BLaER1 (cell line): ENCODE data around the gene RPS5.
A peak's percentile ranks its signal among the peaks of the same experiment; 100 is the strongest.
"Not testable (repeated sequence)": the region's sequence is repeated elsewhere in the genome, so short reads cannot be mapped to it uniquely, and the experiment has no call there.

Source experiments
- H3K27ac ChIP-seq: shearing (Covaris generic); formaldehyde crosslinking; 2 replicates; pipeline ENCODE4 v1.8.1; 2022
- H3K27me3 ChIP-seq: shearing (Covaris generic); formaldehyde crosslinking; 2 replicates; pipeline ENCODE4 v1.8.1; 2022
- H3K36me3 ChIP-seq: shearing (Covaris generic); formaldehyde crosslinking; 2 replicates; pipeline ENCODE4 v1.8.1; 2022
- H3K4me1 ChIP-seq: shearing (Covaris generic); formaldehyde crosslinking; 2 replicates; pipeline ENCODE4 v1.8.1; 2022
- H3K4me2 ChIP-seq: shearing (Covaris generic); formaldehyde crosslinking; 2 replicates; pipeline ENCODE4 v1.8.1; 2022
- H3K4me3 ChIP-seq: shearing (Covaris generic); formaldehyde crosslinking; 2 replicates; pipeline ENCODE4 v1.8.1; 2022
- H3K9ac ChIP-seq: shearing (Covaris generic); formaldehyde crosslinking; 2 replicates; pipeline ENCODE4 v1.8.1; 2022
- H3K9me3 ChIP-seq: shearing (Covaris generic); formaldehyde crosslinking; 2 replicates; pipeline ENCODE4 v1.8.1; 2022
- H4K20me1 ChIP-seq: shearing (Covaris generic); formaldehyde crosslinking; 2 replicates; pipeline ENCODE4 v1.8.1; 2022
- Cebpa-rat ChIP-seq: shearing (Covaris generic); IDR thresholded peaks from 2 replicates; pipeline ENCODE4 v1.8.1; 2022

RPS5 gene

DNA sequence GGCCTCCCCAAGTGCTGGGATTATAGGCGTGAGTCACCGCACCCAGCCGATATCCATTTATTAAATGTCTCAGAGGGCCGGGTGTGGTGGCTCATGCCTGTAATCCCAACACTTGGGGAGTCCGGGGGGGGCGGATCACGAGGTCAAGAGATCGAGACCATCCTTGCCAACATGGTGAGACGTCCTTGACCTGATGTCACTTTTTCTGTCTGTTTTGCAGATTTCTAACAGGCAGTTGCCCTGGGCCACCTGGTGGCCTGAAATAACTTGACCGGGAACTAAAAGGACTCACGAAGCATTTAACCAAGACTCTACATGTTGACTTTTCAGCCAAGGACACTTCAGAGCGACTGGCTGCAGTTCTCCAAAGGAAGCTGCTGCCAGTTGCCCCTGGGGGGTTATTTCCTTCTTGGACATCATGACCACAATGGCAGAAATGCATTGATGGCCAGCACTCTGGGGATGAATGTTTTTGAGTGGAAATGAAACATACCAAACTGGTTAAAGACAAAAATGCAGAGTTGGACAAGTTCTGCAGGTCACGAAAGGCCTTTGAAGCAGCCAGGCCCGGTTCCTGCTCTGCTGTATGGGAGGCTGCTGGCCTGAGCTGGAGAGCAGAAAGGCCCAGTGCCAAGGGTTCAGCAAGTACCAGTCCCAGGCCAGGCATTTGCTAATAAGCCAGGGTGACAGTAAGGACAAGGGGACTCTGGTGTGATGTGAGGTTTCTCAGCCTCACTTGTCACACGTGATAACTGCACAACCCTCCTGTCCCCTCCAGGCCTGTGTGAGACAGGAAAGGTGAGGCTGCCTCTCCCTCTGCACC is 14.5 kb upstream of the RPS5 start:
- H3K27ac ChIP-seq, result 0 out of 2 replicates have a peak overlapping the region, but pooled peaks have one; percentile 11
- peaks cover 22% of the 10 kb centered on the region for H3K36me3 ChIP-seq
- H3K27me3 ChIP-seq, result no peaks in the 10 kb centered on the region
- no peaks in the 10 kb centered on the region for H3K9me3 ChIP-seq
- no peak overlapping the region for H3K4me3 ChIP-seq
- no peaks in the 10 kb centered on the region for H4K20me1 ChIP-seq
- H3K4me1 ChIP-seq, result peaks cover 10% of the 10 kb centered on the region
- H3K9ac ChIP-seq, result peak overlapping the region; percentile 63
- TF ChIP-seq Cebpa-rat, result no peak
- peak overlapping the region; percentile 7; the same call in 1 of the 2 replicates for H3K4me2 ChIP-seq

DNA sequence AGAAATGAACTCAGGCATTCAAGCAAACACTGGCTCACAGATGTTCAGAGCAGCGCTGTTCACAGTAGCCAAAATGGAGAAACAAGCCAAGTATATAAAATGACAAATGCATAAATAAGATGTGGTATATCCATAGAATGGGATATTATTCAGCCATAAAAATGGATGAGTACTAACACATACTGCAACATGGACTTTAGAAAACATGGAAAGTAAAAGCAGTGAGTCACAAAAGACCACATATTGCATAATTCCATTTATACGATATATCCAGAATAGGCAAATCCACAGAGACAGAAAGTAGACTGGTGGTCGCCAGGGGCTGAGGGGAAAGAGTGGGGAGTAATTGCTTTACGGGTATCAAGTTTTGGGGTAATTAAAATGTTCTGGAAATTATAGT is 12.9 kb upstream of the RPS5 start:
- peaks cover 5% of the 10 kb centered on the region for H3K36me3 ChIP-seq
- H3K27ac ChIP-seq, result no peak overlapping the region
- no peaks in the 10 kb centered on the region for H3K9me3 ChIP-seq
- no peak overlapping the region for H3K4me3 ChIP-seq
- no peak overlapping the region for H3K9ac ChIP-seq
- H3K4me1 ChIP-seq, result peaks cover 18% of the 10 kb centered on the region
- no peaks in the 10 kb centered on the region for H3K27me3 ChIP-seq
- no peak overlapping the region for H3K4me2 ChIP-seq
- no peaks in the 10 kb centered on the region for H4K20me1 ChIP-seq
- TF ChIP-seq Cebpa-rat, result no peak

DNA sequence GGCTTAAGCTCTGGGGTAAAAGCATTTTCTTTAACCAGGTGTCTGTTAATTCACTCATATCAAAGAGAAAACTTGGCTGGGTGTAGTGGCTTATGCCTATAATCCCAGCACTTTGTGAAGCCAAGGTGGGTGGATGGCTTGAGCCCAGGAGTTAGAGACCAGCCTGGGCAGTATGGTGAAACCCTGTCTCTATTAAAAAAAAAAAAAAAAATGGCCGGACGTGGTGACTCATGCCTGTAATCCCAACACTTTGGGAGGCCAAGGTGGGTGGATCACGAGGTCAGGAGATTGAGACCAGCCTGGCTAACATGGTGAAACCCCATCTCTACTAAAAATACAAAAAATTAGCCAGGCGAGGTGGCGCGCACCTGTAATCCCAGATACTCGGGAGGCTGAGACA is 10.3 kb upstream of the RPS5 start:
- not testable (repeated sequence) for H3K27me3 ChIP-seq, H3K9me3 ChIP-seq, H3K9ac ChIP-seq, H3K27ac ChIP-seq, H3K36me3 ChIP-seq, H3K4me2 ChIP-seq, H4K20me1 ChIP-seq, H3K4me3 ChIP-seq
- H3K4me1 ChIP-seq, result peaks cover 34% of the 10 kb centered on the region

DNA sequence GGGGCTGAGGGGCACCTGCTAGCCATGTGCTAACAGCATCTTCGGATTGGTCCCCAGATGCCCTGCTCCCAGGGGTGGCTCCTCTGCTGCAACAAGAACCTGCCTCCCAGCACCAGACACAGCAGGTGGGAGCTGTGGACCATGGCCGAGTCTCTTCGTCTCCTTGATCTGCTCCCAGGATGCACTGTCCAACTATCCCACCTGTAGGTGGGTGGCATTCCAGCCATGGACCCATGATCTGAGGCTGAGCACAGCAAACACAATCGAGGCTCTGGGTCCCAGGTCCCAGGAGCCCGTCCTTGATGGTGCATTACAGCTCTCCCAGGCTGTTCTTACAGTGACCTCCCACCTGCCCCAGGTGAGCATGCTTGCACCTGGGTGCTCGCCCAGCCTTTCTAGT is 7.8 kb upstream of the RPS5 start:
- Histone ChIP-seq H3K27ac (peak overlapping the region; percentile 8; the same call in 1 of the 2 replicates), H3K4me2 (peak overlapping the region; percentile 99), H3K36me3 (no peaks in the 10 kb centered on the region), H3K4me3 (peak overlapping the region; percentile 81), H4K20me1 (no peaks in the 10 kb centered on the region), H3K9me3 (no peaks in the 10 kb centered on the region), H3K9ac (peak overlapping the region; percentile 89; the same call in 1 of the 2 replicates), H3K4me1 (peaks cover 46% of the 10 kb centered on the region), H3K27me3 (no peaks in the 10 kb centered on the region)
- TF ChIP-seq Cebpa-rat, result no peak

DNA sequence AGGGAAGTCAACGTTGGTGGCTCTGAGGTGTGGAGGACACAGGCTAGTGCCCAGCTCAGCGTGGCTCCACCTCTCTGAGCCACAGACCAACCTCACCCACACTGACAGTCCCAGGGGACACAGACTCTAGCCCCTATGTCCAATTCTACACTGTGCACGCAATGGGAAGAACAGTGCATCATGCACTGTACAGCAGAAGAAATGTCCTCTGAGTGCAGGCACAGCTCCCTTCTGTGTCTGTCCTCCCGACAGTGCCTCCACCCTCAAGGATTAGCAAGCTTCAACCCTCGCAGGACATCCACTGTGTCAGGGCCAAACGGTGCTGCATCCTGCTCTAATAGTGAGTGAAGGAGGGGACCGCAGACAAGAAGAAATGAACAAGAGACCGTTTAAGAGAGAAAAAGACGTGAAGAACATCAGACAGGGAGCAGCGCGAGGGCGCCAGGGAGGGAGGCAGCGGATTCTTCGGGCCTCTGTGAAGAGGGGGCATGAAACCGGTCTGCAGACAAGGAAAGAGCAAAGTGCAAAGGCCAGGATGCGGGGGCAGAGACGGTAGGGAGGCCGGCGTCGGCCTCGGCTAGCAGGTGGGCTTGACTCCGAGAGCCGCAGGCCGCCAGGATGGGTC is 6.9 kb upstream of the RPS5 start:
- H3K9me3 ChIP-seq, result no peaks in the 10 kb centered on the region
- no peaks in the 10 kb centered on the region for H3K27me3 ChIP-seq
- H3K4me1 ChIP-seq, result peaks cover 47% of the 10 kb centered on the region
- H3K27ac ChIP-seq, result peak overlapping the region; percentile 94
- H3K9ac ChIP-seq, result peak overlapping the region; percentile 89
- TF ChIP-seq Cebpa-rat, result no peak
- peak overlapping the region; percentile 81 for H3K4me3 ChIP-seq
- H3K36me3 ChIP-seq, result no peaks in the 10 kb centered on the region
- no peaks in the 10 kb centered on the region for H4K20me1 ChIP-seq
- peak overlapping the region; percentile 99 for H3K4me2 ChIP-seq

DNA sequence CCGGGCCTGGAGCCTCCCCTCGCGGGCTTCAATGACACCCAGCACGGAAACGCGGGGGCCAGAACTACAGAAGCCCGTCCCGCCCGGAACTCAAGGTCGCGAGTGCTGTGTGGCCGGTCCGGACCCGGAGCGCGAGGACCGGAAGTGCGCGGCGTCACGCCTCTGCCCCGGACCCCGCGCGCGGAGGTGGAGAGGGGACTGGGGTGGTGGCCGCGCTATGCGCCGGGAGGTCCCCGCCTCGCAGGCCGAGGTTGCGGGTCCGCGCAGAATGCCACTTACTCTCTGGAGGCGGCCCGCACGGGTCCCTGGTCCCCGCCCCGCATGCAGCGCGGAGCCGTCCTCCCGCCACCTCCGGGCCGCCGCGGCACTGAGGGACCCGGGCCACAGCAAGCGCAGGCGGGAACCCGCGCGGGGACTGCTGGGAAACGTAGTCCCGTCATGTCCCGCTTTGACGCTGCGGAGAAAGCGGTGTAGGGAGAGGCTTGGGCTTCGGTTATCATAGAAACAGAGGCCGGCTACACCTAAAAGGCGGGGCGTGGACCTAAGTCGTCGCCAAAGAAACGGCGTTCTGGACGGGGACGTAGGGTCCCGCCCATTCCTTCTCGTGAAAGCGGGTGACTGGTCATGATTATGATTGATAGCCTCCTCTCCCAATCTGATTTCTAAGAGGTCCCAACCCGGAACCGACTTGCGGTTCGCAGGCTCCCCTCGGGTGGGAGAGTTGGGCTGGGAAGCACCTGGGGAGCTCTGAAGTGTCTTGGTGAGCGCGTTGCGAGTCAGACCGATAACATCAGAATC is 6.2 kb upstream of the RPS5 start, which contains the start of gene ZNF837:
TSS of gene ZNF837 (minus strand) at position 369 of the 798 bp plus-strand sequence. CDS start 11,698 bp downstream, outside the sequence.
- peak within 1 kb of the TSS; percentile 89 for H3K9ac ChIP-seq
- H3K4me1 ChIP-seq, result peaks cover 54% of the 10 kb centered on the region
- no peaks in the 10 kb centered on the region for H3K36me3 ChIP-seq
- H4K20me1 ChIP-seq, result no peaks in the 10 kb centered on the region
- peak within 1 kb of the TSS; percentile 81 for H3K4me3 ChIP-seq
- TF ChIP-seq Cebpa-rat, result no peak
- no peaks in the 10 kb centered on the region for H3K9me3 ChIP-seq
- no peaks in the 10 kb centered on the region for H3K27me3 ChIP-seq
- H3K27ac ChIP-seq, result peak within 1 kb of the TSS; percentile 94
- H3K4me2 ChIP-seq, result peak within 1 kb of the TSS; percentile 99

DNA sequence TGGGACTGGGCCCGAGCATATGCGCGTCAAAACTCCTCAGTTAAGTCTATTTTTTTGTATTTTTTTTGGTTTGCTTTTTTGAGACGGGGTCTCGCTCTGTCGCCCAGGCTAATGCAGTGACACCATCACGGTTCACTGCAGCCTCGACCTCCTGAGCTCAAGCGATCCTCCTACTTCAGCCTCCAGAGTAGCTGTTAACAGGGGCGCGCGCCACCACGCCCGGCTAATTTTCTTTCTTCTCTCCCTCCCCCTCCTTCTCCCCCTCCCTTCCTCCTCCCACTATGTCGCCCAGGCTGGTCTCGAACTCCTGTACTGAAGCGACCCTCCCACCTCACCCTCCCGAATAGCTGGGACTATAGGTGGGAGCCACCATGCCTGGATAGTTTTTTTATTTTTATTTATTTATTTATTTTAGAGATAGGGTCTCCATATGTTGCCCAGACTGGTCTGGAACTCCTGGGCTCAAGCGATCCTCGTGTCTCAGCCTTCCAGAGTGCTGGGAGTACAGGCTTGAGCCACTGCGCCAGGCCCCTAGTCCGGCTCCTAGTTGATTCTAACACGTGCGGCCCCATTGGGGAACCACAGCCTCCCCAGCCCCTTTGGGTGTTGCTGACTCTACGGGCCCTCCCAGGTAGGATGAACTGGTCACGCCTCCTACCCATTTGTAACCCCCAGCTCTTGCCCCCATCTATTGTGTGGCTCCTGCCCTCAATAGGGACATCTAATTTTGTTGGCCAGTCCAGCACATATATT is 5.4 kb upstream of the RPS5 start:
- Histone ChIP-seq H3K4me3 (peak overlapping the region; percentile 81), H3K4me1 (peaks cover 62% of the 10 kb centered on the region), H4K20me1 (no peaks in the 10 kb centered on the region), H3K4me2 (peak overlapping the region; percentile 97), H3K9me3 (no peaks in the 10 kb centered on the region), H3K36me3 (no peaks in the 10 kb centered on the region), H3K9ac (peak overlapping the region; percentile 79), H3K27me3 (no peaks in the 10 kb centered on the region), H3K27ac (peak overlapping the region; percentile 94)
- no peak for TF ChIP-seq Cebpa-rat

DNA sequence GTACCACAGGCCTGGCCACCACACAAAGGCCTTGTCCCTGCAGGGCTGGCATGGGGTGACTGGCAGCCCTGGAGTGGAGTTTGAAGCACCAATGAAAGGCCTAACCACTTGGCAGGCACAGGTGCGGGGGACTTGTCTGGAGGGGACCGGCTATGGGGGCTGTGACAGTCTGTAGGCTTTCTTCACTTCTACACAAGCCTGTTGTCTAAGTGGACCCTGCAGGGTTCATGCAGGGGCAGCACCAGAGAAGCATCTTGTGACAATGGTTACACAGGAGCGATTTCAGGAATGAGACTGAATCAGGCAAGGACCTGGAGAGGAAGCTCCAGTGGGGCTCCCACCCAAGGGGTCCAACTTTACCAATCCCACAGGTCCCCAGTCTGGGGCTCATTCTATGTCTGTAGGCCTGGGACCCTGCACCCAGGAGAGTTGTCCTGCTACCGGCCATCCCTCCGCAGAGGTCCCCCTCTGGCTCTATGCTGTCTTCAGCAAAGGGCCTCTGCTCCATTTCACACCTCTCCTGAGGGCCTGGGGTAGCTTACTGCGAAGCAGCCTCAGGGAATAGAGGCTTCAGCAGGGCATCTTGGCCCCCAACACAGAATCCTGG is 4.0 kb upstream of the RPS5 start:
- Histone ChIP-seq H3K27me3 (no peaks in the 10 kb centered on the region), H3K4me3 (peak overlapping the region; percentile 81; the same call in 1 of the 2 replicates), H3K4me1 (peaks cover 66% of the 10 kb centered on the region), H4K20me1 (peaks cover 10% of the 10 kb centered on the region), H3K4me2 (peak overlapping the region; percentile 97), H3K9ac (peak overlapping the region; percentile 79), H3K27ac (peak overlapping the region; percentile 94), H3K36me3 (peaks cover 3% of the 10 kb centered on the region), H3K9me3 (no peaks in the 10 kb centered on the region)
- no peak for TF ChIP-seq Cebpa-rat
